HepG2 (cell line): ENCODE data around the gene MYBPC2. TPM values are rescaled to one million over a fixed set of nuclear protein-coding genes. Genes with fewer than 3 reads are reported as not detected.

Experiments used
- ATF4 ChIP-seq, 2 experiments: fragments of 450-650 bp in 1 of 2; sonication (generic) in 1 of 2; formaldehyde crosslinking; IDR thresholded peaks; 2 replicates each; pipeline versions ENCODE4 v1.5.0 to v1.8.0; 2020 to 2022; ENCODE audit warnings: mild to moderate bottlenecking in 1 of 2, missing genetic modification reagents in 1 of 2
- ATM ChIP-seq: fragments of 450-650 bp; IDR thresholded peaks from 2 replicates; pipeline ENCODE4 v1.7.1; 2017; ENCODE audit warnings: mild to moderate bottlenecking, borderline replicate concordance
- CCDC6 ChIP-seq: sonication (generic); formaldehyde crosslinking; IDR thresholded peaks from 2 replicates; pipeline ENCODE4 v1.8.1; 2022; ENCODE audit warnings: mild to moderate bottlenecking, missing genetic modification reagents, moderate library complexity
- DBP ChIP-seq: sonication (generic); formaldehyde crosslinking; IDR thresholded peaks from 2 replicates; pipeline ENCODE4 v1.4.0; 2020; ENCODE audit warnings: missing genetic modification reagents; ENCODE audit errors: not compliant biosample characterization
- KIAA2018 ChIP-seq: sonication (generic); formaldehyde crosslinking; IDR thresholded peaks from 2 replicates; pipeline ENCODE4 v1.5.0; 2020; ENCODE audit warnings: mild to moderate bottlenecking, missing genetic modification reagents, borderline replicate concordance
- NFIB ChIP-seq: sonication (generic); formaldehyde crosslinking; IDR thresholded peaks from 2 replicates; pipeline ENCODE4 v1.9.0; 2021; ENCODE audit warnings: missing genetic modification reagents, mild to moderate bottlenecking, borderline replicate concordance
- NFRKB ChIP-seq: fragments of 450-650 bp; IDR thresholded peaks from 2 replicates; pipeline ENCODE4 v1.6.1; 2017
- PHF5A ChIP-seq: IDR thresholded peaks from one replicate; pipeline ENCODE4 v1.6.1; 2018; ENCODE audit warnings: low read depth, missing genetic modification reagents; ENCODE audit not compliant: unreplicated experiment
- SATB2 ChIP-seq: sonication (generic); formaldehyde crosslinking; IDR thresholded peaks from 2 replicates; pipeline ENCODE4 v1.5.0; 2020; ENCODE audit warnings: missing genetic modification reagents
- STAG1 ChIP-seq: sonication (generic); formaldehyde crosslinking; IDR thresholded peaks from 2 replicates; pipeline ENCODE4 v1.4.0; 2020; ENCODE audit warnings: missing genetic modification reagents
- ZC3H4 ChIP-seq: sonication (generic); formaldehyde crosslinking; IDR thresholded peaks from 2 replicates; pipeline ENCODE4 v1.4.0; 2020; ENCODE audit warnings: missing genetic modification reagents, borderline replicate concordance
- ZNF225 ChIP-seq: sonication (generic); formaldehyde crosslinking; IDR thresholded peaks from 2 replicates; pipeline ENCODE4 v1.4.0; 2020; ENCODE audit warnings: mild to moderate bottlenecking, missing genetic modification reagents
- ZNF232 ChIP-seq: sonication (generic); formaldehyde crosslinking; IDR thresholded peaks from 2 replicates; pipeline ENCODE4 v1.4.0; 2020; ENCODE audit warnings: missing genetic modification reagents, borderline replicate concordance
- ZNF672 ChIP-seq: sonication (generic); formaldehyde crosslinking; IDR thresholded peaks from 2 replicates; pipeline ENCODE4 v1.8.1; 2022; ENCODE audit warnings: missing genetic modification reagents
- polyA plus RNA-seq, 8 experiments: library from polyadenylated mRNA; depleted of rRNA in 3 of 8; stranded (reverse) in 7 of 8; unstranded in 1 of 8; fragments of >200 nt; fragmentation: Illumina TruSeq in 4 of 8; extraction: Trizol in 4 of 8; gene quantifications; 2 replicates each; pipeline versions ENCODE4 v1.2.1 to v1.2.3, GENCODE V29; 2011 to 2016; ENCODE audit warnings: low read depth in 4 of 8, missing spikeins in 1 of 8, mixed read lengths in 1 of 8; ENCODE audit not compliant: insufficient read depth in 1 of 8
- total RNA-seq, 5 experiments: library from RNA; depleted of rRNA; stranded (reverse); fragments of >200 nt; fragmentation: Illumina TruSeq; extraction: Trizol; gene quantifications; 2 replicates each; pipeline ENCODE4 v1.2.3, GENCODE V29; 2016; ENCODE audit warnings: low read depth in 1 of 5
- TF ChIP-seq, protein P1 (sequence below): sonication (generic); formaldehyde crosslinking; IDR thresholded peaks from 2 replicates; pipeline ENCODE4 v1.5.0; 2020; ENCODE audit warnings: mild to moderate bottlenecking, missing genetic modification reagents, moderate library complexity
- TF ChIP-seq, protein P2 (sequence below): IDR thresholded peaks from 2 replicates; pipeline ENCODE4 v1.6.1; 2016; ENCODE audit warnings: mild to moderate bottlenecking, missing biosample characterization, missing genetic modification reagents

Gene MYBPC2
- total and polyA plus RNA-seq, 2 of the 13 experiments (the other 11 are each of a cell fraction or from before 2014, with no cell fraction given) = not detected

- TF ChIP-seq PHF5A = peak; percentile 21
- TF ChIP-seq ZNF672 (CRISPR knock-in tag) = no peak
- TF ChIP-seq NFRKB = no peak
- TF ChIP-seq CCDC6 (CRISPR knock-in tag) = 0 out of 2 replicates have a peak, but pooled peaks have one; percentile 64
- no peak for TF ChIP-seq STAG1
- TF ChIP-seq NFIB (CRISPR knock-in tag) = no peak
- TF ChIP-seq ZNF225 (CRISPR knock-in tag) = no peak
- TF ChIP-seq ZNF232 (CRISPR knock-in tag) = no peak
- TF ChIP-seq, protein P1, sequence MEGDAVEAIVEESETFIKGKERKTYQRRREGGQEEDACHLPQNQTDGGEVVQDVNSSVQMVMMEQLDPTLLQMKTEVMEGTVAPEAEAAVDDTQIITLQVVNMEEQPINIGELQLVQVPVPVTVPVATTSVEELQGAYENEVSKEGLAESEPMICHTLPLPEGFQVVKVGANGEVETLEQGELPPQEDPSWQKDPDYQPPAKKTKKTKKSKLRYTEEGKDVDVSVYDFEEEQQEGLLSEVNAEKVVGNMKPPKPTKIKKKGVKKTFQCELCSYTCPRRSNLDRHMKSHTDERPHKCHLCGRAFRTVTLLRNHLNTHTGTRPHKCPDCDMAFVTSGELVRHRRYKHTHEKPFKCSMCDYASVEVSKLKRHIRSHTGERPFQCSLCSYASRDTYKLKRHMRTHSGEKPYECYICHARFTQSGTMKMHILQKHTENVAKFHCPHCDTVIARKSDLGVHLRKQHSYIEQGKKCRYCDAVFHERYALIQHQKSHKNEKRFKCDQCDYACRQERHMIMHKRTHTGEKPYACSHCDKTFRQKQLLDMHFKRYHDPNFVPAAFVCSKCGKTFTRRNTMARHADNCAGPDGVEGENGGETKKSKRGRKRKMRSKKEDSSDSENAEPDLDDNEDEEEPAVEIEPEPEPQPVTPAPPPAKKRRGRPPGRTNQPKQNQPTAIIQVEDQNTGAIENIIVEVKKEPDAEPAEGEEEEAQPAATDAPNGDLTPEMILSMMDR (CRISPR knock-in tag) = peak; percentile 7; the same call in 1 of the 2 replicates
- TF ChIP-seq KIAA2018 (CRISPR knock-in tag) = no peak
- TF ChIP-seq ATM = no peak
- TF ChIP-seq SATB2 (CRISPR knock-in tag) = no peak
- TF ChIP-seq, protein P2, sequence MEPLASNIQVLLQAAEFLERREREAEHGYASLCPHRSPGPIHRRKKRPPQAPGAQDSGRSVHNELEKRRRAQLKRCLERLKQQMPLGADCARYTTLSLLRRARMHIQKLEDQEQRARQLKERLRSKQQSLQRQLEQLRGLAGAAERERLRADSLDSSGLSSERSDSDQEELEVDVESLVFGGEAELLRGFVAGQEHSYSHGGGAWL (CRISPR knock-in tag) = 0 out of 2 replicates have a peak, but pooled peaks have one; percentile 53
- no peak for TF ChIP-seq ZC3H4 (CRISPR knock-in tag)
- TF ChIP-seq ATF4 (CRISPR knock-in tag; IDR thresholded peaks at IDR 0.05) = 0 out of 4 replicates have a peak, but pooled peaks of 1 of the 2 experiments have one; percentile 10
- no peak for TF ChIP-seq DBP (CRISPR knock-in tag)
Measured at GRCh38 chr19:50383852-50384684, 48.6 kb upstream of the MYBPC2 start, which contains the start of gene POLD1 (continued).
